VCaP (cell line): ENCODE measurements around the gene GJC2.
"Not testable (repeated sequence)": the region's sequence is repeated elsewhere in the genome, so short reads cannot be mapped to it uniquely, and the experiment has no call there.

Experiments used
- H3K27ac ChIP-seq: fragments of 450-650 bp; 2 replicates; pipeline ENCODE4 v1.5.1; 2017
- TF ChIP-seq, protein P1 (sequence below): fragments of 450-650 bp; conservative IDR thresholded peaks from 2 replicates; pipeline ENCODE4 v1.5.1; 2017; ENCODE audit warnings: mild to moderate bottlenecking, moderate library complexity

GJC2 gene

DNA sequence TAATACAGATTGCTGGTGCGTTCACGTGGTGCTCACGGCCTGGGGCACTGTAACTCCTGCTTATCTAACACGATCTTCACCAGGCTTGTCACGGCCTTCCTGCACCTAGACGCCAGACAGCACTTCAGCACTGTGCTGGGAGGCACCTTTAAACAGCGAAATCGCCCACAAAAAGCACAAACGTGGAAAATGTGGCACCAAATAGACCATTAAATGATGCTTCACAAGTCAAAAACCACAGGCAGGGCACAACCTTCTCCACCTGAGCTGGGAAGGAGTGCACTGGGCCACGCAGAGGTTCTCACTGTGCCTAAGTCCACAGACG lies 35.9 kb downstream of the GJC2 start:
- H3K27ac ChIP-seq, result no peak overlapping the region
- TF ChIP-seq, protein P1, sequence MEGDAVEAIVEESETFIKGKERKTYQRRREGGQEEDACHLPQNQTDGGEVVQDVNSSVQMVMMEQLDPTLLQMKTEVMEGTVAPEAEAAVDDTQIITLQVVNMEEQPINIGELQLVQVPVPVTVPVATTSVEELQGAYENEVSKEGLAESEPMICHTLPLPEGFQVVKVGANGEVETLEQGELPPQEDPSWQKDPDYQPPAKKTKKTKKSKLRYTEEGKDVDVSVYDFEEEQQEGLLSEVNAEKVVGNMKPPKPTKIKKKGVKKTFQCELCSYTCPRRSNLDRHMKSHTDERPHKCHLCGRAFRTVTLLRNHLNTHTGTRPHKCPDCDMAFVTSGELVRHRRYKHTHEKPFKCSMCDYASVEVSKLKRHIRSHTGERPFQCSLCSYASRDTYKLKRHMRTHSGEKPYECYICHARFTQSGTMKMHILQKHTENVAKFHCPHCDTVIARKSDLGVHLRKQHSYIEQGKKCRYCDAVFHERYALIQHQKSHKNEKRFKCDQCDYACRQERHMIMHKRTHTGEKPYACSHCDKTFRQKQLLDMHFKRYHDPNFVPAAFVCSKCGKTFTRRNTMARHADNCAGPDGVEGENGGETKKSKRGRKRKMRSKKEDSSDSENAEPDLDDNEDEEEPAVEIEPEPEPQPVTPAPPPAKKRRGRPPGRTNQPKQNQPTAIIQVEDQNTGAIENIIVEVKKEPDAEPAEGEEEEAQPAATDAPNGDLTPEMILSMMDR, result no peak

DNA sequence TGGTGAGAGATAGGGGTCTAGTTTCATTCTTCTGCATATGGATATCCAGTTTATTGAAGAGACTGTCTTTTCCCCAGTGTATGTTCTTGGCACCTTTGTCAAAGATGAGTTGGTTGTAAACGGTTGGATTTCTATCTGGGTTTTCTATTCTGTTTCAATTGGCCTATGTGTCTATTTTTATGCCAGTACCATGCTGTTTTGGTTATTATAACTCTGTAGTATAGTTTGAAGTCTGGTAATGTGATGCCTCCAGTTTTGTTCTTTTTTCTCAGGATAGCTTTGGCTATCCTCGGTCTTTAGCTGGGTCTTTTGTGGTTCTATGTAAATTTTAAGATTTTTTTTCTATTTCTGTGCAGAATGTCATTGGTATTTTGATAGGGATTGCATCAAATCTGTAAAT lies 38.5 kb downstream of the GJC2 start:
- H3K27ac ChIP-seq, result not testable (repeated sequence)

DNA sequence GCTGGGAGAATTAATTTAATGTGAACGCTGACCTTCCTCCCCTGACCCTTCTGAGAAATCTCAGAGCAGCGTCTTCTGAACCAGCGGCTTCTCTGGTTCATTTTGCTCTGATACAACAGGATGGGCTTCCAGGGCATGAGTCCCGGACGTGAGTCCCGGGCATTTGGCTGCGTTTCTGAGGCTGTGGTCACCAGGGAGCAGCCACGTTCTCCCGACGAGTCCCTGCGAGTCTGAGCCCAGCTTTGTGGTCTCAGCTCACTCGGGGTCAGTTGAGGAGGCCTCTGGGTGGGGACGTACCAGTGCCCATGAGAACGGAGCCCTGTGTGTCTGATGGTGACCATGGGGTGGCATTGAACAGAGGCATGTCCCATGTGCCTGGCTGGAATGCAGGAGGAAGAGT lies 40.5 kb downstream of the GJC2 start:
- TF ChIP-seq, protein P1, result no peak
- no peak overlapping the region for H3K27ac ChIP-seq

DNA sequence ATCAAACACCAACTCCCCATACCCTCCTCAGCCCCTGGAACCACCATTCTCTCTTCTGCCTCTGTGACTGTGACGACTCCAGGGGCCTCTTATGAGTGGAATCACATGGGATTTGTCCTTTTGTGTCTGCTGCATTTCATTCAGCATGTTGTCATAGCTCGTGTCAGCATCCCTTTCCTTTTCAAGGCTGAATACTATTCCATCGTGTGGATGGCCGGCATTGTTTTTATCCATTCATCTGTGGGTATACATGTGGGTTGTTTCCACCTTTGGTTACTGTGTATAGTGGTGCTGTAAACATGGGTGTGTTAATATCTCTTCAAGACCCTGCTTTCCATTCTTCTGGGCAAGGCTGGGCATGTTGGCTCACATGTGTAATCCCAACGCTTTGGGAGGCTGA lies 41.0 kb downstream of the GJC2 start:
- H3K27ac ChIP-seq, result no peak overlapping the region
- TF ChIP-seq, protein P1, result no peak

DNA sequence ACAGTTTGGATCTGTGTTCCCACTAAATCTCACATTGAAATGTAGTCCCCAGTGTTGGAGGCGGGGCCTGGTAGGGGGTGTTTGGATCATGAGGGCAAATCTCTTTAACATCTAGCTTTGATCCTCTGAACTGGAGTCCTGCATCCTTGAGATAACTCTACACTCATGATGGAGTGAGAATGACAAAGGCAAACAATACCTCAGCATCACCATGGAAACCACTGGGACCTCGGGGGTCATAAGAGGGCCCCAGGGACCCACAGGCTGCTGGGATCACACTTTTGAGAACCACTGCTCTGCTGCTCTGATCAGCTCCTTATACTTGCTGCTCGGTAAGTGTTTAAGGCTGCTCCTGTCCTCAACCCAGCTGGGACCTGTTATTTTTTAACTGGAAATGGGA lies 44.7 kb downstream of the GJC2 start:
- H3K27ac ChIP-seq, result no peak overlapping the region
- TF ChIP-seq, protein P1, result no peak

DNA sequence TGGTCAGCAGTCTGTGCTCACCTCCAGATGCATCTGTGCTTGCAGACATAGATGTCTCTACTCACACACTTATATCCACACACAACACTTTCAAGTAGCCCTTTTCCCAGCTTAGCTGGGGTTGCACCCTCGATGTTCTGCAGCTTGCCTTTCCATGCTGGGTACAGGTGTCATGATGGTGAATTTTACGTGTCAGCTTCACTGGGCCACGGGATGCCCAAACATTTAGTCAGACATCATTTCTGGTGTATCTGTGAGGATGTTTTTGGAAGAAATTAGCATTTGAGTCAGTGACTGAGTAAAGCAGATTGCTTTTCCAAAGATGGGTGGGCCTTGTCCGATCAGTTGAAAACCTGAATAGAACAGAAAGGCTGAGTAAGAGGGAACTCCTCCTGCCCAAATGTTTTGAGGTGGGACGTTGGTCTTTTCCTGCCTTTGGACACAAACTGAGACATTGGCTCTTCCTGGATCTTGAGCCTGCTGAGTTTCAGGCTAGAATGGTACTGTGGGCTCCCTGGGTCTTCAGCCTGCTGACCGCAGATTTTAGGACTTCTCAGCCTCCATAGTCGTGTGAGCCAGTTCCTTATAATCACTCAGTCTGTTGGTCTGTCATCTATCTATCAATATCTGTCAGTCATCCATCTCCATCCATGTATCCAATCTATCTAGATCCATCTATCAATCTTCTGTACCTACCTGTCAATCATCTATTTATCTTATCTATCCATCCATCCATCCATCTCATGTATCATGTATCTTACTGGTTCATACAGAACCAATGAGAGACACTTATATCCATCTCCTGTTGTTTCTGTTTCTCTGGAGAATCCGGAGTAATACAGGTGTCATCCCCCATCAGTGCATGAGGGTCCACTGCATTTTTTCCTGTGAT lies 45.4 kb downstream of the GJC2 start:
- TF ChIP-seq, protein P1, result no peak
- no peak overlapping the region for H3K27ac ChIP-seq

DNA sequence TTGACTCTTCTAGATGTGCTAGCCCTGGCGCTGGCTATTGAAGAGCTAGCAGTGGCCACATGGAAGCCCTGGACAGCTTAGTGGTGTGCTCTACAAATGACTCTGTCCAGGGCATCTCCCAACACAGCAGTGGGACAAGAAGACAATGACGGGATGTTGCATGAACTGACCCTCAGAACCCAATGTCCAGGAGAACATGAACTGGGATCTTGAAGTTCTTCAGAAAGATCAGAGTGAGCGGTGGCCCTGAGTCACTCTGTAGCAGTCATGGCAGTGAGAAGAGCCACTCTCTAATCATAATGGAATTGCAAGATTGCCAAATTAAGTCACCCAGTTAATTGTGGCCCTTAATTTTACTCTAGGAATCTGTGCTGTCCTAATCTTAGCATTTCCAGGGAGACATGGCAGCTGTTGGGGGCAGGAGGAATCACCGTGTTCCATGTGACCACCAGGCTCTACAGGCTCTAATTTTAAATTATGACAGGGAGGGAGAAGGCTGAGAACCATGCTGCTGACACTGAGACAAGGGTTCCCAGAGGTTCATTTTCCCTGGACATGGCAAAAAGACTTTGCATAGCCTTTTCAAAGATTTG lies 47.9 kb downstream of the GJC2 start:
- TF ChIP-seq, protein P1, result no peak
- no peak overlapping the region for H3K27ac ChIP-seq

DNA sequence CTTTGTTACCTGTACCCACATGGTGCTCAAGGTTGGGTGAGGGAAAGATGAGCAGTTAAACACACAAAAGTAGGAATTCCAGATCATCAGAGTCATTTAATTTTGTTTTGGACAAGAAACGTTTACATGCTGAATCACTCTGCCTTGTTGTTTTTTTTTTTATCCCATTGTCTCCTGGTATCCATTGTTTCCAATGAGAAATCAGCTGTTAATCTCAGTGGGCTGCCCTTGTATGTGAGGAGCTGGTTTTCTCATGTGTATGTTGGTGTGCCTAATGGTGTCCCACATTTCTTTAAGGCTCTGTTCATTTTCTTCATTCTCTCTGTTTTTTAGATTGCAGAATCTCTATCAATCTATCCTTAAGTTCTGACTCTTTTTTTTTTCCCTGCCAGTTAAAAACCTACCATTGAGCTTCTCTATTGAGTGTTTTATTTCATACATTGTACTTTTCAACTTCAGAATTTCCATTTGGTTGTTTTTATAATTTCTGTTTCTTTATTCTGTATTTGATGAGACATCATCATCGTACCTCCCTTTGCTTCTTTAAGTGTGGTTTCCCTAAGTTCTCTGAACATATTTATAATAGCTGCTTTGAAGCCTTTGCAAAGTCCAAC lies 49.4 kb downstream of the GJC2 start:
- no peak overlapping the region for H3K27ac ChIP-seq
- TF ChIP-seq, protein P1, result no peak
